Activated effector memory CD4-positive, alpha-beta T cell treated with anti-CD3 and anti-CD28 coated beads, Interleukin-2, amount 50 U/mL, for 16 hours (primary cell): ENCODE measurements around the gene OTUD5.
"Not testable (repeated sequence)": the region's sequence is repeated elsewhere in the genome, so short reads cannot be mapped to it uniquely, and the experiment has no call there.

Experiments
- DNase-seq: peaks from one replicate; pipeline ENCODE4 v3.0.0-alpha.2; 2020

Gene OTUD5

DNA sequence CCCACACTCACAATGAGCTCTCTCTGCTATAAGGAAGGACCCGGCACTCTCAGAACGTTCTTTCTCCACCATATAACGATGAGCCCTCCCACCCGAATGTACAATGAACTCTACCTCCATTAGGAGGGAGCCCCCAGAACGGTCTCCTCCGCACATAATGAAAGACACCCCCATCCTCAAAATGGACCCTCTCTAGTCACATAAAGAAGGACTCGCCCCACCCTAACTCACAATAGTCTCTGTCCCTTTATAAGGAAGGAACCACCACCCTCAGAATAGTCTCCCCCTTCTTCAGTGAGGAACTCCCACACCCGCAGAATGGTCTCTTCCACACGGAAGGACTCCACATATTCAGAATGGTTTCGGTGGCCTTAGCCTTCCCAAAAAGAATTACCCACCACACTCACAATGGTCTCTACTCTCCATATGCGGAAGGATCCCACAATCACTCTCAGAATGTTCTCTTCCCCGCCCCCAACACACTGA is 46.4 kb downstream of the OTUD5 start:
- DNase-seq = no peak

- no peak for DNase-seq
These were observed 47.6 kb downstream of the OTUD5 start for GRCh38 chrX:48909703-48910294.

- no peak for DNase-seq
These were observed 48.8 kb downstream of the OTUD5 start for GRCh38 chrX:48908600-48908999.

GRCh38 chrX:48905090-48905790 is 52.2 kb downstream of the OTUD5 start:
- no peak for DNase-seq

DNA sequence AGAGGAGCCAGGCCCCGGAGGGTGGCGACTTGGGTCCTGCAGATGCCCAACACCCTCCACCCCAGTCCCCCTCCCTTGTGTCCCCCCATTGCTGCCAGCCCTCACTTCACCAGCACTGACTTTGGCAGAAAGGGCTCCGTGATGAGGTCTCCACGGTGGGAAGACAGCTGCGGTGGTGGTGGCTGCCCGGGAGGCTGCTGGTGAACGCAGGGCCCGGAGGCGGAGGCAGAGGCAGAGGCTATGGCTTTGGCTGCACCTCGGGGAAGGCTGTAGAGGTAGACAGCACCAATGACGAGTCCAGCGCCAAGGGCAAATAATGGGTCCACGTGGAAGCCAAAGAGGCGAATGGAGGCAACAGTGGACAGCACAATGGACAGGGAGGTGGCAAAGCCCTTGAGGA is 52.8 kb downstream of the OTUD5 start:
- DNase-seq = no peak

DNA sequence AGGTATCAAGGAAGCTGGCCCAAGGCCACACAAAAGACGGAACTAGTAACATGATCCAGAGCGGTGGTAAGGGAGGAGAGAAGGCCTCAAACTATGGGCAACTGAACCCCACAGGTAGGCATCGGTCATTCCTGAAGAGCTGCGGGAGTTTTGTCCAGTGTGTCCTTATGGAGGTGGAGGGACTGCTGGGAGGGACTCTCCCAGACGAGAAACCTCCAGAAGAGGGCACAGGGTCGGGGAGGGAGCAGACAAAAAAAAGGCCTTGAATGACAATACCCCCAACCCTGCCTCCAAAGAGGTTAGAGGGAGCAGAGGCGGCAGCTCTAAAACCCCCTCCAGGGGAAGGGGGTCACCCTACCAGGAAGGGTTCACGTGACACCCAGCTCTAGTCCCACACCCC is 53.2 kb downstream of the OTUD5 start:
- no peak for DNase-seq

DNA sequence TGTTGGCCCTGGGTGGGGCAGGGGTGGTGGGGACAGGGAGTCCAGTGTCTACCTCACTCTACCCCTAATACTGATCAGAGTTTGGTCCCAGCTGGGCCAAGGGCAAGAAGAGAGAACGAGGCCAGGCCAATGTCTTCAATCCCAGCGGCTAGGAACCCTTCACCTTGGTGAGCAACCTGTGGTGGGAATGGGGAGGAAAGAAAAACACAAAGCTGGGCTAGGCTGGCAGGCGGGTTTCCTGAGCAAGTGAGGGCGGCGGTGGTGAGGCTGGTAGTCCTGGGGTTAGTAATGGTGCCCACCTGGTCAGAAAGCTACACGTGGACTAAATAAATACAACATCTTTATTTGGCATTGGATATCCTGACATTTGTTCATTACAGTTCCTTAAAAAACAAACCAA is 54.1 kb downstream of the OTUD5 start:
- DNase-seq = no peak

DNA sequence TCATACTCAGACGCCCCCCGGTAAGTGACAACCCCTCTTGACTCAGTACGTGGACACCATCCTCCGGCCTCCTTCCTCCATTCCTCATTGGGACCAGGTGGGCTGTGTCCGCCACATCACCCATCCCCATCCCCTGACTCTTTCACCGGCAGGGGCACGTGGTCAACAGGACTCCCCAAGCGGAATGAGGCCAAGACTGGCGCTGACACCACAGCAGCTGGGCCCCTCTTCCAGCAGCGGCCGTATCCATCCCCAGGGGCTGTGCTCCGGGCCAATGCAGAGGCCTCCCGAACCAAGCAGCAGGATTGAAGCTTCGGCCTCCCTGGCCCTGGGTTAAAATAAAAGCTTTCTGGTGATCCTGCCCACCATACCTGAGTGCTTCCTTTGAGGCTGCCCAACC is 54.6 kb downstream of the OTUD5 start:
- DNase-seq = no peak

DNA sequence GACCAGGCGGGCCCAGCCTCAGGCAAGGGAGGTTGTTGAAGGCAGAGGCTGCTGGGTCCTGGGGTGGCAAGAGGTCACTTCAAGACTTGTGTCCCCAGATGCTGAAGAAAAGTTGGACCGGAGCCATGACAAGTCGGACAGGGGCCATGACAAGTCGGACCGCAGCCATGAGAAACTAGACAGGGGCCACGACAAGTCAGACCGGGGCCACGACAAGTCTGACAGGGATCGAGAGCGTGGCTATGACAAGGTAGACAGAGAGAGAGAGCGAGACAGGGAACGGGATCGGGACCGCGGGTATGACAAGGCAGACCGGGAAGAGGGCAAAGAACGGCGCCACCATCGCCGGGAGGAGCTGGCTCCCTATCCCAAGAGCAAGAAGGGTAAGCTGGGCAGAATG is 55.3 kb downstream of the OTUD5 start:
- DNase-seq = no peak

GRCh38 chrX:48901069-48901468 is 56.3 kb downstream of the OTUD5 start:
- no peak for DNase-seq

- no peak for DNase-seq
These were observed 58.4 kb downstream of the OTUD5 start for GRCh38 chrX:48899078-48899410.

GRCh38 chrX:48897625-48898306 is 59.6 kb downstream of the OTUD5 start, which contains the start of the genes PQBP1 and TIMM17B:
Gene PQBP1 (plus strand): TSS chrX:48897930. CDS start chrX:48898510, 580 bp downstream.
Gene TIMM17B (minus strand): TSS chrX:48897768. CDS start chrX:48897749, 19 bp downstream.
- peak; percentile 95 for DNase-seq

GRCh38 chrX:48897157-48897624 is 60.2 kb downstream of the OTUD5 start:
- DNase-seq = peak; percentile 86

DNA sequence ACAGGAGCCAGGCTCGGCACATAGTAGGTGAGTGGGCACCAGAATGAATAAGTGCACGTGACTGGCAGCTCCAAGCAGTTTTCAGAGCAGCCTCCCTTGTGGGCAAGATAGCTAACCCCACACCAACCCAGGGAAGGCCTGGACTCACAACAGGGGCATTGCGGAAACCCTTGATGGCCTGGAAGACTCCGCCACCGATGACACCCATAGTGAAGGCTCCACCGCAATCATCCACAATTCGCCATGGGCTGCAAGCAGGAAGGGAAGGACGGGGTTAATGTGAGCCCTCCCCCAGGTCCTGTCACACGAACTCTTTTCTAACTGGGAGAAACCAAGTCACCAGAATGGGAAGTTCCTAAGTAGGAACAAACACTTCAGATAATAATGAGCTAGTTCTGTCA is 60.8 kb downstream of the OTUD5 start:
- no peak for DNase-seq

GRCh38 chrX:48894891-48895290 is 62.5 kb downstream of the OTUD5 start:
- no peak for DNase-seq

DNA sequence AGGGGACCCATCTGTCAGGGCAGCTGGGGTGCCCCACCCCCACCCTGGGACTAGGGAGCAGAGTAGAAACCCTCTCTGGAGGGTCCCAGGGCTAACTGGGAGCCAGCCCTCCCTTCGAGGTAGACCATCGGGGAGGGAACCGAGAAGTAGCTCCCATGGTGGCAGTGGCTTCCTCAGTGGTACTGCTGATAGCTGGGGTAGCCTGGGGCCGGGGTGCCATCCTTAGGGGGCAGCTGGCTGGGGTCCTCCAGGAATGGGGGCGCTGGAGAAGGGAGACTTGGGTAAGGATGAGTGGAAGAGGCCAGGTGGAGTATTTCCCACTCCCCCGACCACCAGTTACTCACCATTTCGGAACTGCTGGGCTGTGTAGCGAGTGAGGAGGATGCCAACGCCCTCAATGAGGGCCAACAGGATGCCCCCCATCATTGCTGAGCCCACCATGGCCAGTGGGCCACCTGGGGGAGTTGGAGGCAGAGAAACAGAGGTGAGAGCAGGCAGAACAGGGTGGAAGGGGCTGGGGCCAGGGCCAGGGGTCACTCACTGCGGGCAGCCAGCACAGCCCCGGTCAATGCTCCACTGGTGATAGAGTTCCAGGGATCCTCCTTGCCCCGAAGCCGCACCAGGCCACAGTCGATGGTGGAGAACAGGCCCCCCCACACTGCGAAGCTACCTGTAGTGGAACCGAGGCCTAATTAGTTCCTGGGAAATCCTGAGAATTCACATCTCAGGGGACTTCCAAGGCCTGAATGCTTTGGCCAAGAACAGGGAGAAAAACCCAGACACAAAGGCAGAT is 63.7 kb downstream of the OTUD5 start:
- DNase-seq = no peak

- no peak for DNase-seq
These were observed 64.5 kb downstream of the OTUD5 start for GRCh38 chrX:48892896-48893295.

DNA sequence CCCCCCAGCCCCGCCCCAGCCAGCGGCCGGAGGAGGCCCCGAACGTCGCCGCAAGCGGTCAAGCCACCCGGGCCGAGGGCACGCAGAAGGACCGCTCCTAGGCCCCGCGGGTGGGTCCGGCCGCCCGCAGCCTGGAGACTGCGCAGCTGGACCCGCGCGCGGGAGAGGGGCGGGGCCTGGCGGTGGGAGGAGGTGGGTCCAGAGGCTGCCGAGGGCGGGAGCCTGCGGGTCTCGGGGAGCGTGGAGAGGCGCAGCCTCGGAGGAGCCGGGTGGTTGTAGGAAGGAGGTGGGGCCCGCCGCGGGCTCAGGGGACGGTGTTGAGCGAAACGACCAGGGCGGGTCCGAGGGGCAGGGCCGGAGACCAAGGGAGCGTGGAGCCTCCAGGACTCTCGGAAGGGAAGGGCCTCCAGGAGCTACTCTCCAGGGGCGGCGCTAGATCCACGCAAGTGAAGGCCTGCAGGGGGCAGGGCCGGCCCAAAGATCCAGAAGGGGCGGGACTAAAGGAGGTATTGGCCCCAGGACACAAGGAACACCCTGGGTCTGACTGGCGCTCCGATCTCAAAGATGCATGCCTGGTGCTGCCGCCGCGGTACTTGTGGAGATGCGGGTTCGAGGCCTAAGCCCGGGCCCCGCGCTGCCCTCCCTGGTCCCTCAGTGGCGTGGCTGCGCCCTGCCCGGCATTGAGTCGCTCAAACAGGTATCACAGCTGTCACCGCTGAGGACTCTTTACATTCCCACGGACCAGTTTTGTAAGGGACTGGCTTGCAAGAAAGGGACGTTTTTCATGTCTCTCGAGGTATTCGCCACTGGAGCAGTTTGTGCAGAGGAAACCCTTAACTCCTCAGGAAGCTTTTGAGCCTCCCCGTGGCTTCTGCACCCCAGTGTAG is 65.8 kb downstream of the OTUD5 start:
- DNase-seq = peak; percentile 91

- DNase-seq = peak; percentile 70
These were observed 66.4 kb downstream of the OTUD5 start for GRCh38 chrX:48890934-48891401.

- DNase-seq = no peak
These were observed 67.0 kb downstream of the OTUD5 start for GRCh38 chrX:48890296-48890925.

DNA sequence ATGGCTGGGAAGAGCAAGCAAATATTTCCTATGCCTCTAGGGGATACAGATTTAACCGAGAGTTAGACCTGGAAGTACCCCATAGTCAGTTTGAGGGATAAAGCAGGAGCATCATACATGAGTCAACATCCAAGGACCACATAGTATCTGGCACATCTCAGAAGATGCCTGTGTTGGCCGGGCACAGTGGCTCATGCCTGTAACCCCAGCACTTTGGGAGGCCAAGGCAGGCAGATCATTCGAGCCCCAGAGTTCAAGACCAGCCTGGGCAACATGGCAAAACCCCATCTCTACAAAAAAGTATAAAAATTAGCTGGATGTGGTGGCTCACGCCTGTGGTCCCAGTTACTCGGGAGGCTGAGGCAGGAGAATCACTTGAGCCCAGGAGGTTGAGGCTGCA is 70.8 kb downstream of the OTUD5 start:
- not testable (repeated sequence) for DNase-seq
